Epithelial cell of esophagus (primary cell): ENCODE data around the gene KCTD2.

ENCODE experiments used
- DNase-seq: peaks from one replicate; pipeline ENCODE4 v3.0.0; 2010; ENCODE audit warnings: low read depth
- H3K4me3 ChIP-seq: 2 replicates; pipeline ENCODE4 v1.5.1; 2011; ENCODE audit warnings: mild to moderate bottlenecking, low read length, control low read depth
- CTCF ChIP-seq: IDR thresholded peaks from 2 replicates; pipeline ENCODE4 v1.5.1; 2011; ENCODE audit warnings: low read depth, mild to moderate bottlenecking, low read length, control low read depth, inconsistent platforms; ENCODE audit not compliant: insufficient read depth; ENCODE audit errors: missing control alignments

KCTD2 gene

GRCh38 chr17:75059369-75060345 lies 12.6 kb downstream of the KCTD2 start:
- TF ChIP-seq CTCF, result peak; percentile 50
- DNase-seq, result peak; percentile 58
- no peak overlapping the region for H3K4me3 ChIP-seq

GRCh38 chr17:75060434-75061054 lies 13.5 kb downstream of the KCTD2 start:
- TF ChIP-seq CTCF, result no peak
- DNase-seq, result no peak
- H3K4me3 ChIP-seq, result no peak overlapping the region

- DNase-seq, result no peak
- H3K4me3 ChIP-seq, result no peak overlapping the region
- no peak for TF ChIP-seq CTCF
Measured at GRCh38 chr17:75061055-75061438, 14.0 kb downstream of the KCTD2 start.

- no peak for TF ChIP-seq CTCF
- no peak for DNase-seq
- H3K4me3 ChIP-seq, result no peak overlapping the region
Measured at GRCh38 chr17:75061618-75062017, 14.6 kb downstream of the KCTD2 start.

- no peak for DNase-seq
- no peak for TF ChIP-seq CTCF
- no peak overlapping the region for H3K4me3 ChIP-seq
Measured at GRCh38 chr17:75063201-75063600, 16.2 kb downstream of the KCTD2 start.

GRCh38 chr17:75063626-75064025 lies 16.6 kb downstream of the KCTD2 start:
- no peak for TF ChIP-seq CTCF
- H3K4me3 ChIP-seq, result no peak overlapping the region
- DNase-seq, result no peak
